ENCODE results near the gene ADAR.

Gene ADAR

DNA sequence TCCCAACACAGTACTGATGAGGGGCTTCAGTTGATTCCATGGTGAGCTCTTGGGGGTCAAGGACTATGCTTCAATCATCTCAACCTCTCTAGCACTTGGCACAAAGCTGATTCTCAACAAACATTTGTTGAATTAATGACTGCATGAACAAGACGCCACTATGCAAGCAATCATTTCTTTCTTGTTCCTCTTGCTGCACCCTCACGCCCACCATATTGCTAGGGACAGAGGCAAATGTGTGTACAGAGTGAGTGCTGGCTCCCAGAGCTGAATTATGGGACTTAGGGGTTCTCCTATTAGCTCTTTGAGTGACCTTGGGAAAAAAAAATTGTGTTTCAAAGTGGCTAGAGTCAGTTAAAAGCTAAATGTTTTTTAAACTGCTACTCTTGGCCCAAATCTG is 2.5 kb downstream of the ADAR start:
- Histone ChIP-seq H4K20me1 (peaks cover 86% of the 10 kb centered on the region), H3K27ac (no peak overlapping the region), H3K4me1 (peaks cover 59% of the 10 kb centered on the region), H3K4me3 (no peak overlapping the region), H3K9ac (no peak overlapping the region), H3K4me2 (peak overlapping the region; percentile 20; the same call in 1 of the 2 replicates), H3K9me3 (no peaks in the 10 kb centered on the region), H3K36me3 (peaks cover 60% of the 10 kb centered on the region), H3K27me3 (no peaks in the 10 kb centered on the region)
- no peak for TF ChIP-seq Cebpa-rat (IDR thresholded peaks at IDR 0.05)

DNA sequence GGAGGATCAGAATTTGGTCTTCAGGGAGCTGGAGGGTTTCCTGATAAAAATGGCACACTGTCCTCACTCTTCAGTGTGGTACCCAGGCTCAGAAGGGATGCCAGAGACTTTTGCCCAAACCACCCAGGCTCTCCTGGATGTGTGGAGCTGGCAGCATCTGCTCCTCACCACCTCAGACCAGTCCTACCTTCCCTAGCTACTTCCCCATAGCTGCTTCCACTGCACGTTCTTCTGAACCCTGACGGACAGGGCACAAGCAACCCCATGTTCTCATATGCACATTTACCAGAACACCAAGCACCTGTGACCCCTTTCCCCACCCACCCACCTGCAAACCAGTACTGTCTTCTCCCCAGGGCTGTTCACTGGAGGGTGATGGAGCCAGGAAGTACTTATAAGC is 4.7 kb downstream of the ADAR start:
- Histone ChIP-seq H3K4me3 (no peak overlapping the region), H3K9me3 (no peaks in the 10 kb centered on the region), H3K36me3 (peaks cover 82% of the 10 kb centered on the region), H3K4me2 (peak overlapping the region; percentile 26; the same call in 1 of the 2 replicates), H4K20me1 (peaks cover 95% of the 10 kb centered on the region), H3K4me1 (peaks cover 42% of the 10 kb centered on the region), H3K9ac (no peak overlapping the region), H3K27me3 (no peaks in the 10 kb centered on the region), H3K27ac (no peak overlapping the region)
- no peak for TF ChIP-seq Cebpa-rat (IDR thresholded peaks at IDR 0.05)

DNA sequence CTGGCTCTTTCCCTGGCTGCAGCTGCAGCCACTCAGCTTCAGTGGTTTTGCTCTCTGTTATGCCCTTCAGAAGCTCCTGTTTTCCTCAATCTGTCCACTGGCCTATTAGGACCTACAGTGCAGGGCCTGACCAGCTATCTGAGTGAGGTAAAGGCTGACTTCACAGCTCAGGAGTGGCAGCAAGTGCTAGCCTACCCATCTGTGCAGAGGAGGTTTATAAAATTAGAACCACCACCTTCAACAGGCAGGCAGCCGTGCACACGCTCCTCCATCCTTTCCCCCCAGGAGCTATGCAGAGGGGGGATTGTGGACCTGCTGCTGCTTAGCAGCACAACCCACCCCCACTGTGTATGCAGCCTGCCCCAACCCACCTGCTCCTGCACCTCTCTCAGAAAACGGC is 8.3 kb downstream of the ADAR start:
- Histone ChIP-seq H4K20me1 (peaks cover 100% of the 10 kb centered on the region), H3K27me3 (no peaks in the 10 kb centered on the region), H3K4me2 (no peak overlapping the region), H3K9ac (no peak overlapping the region), H3K4me3 (no peak overlapping the region), H3K4me1 (peaks cover 17% of the 10 kb centered on the region), H3K27ac (no peak overlapping the region), H3K36me3 (peaks cover 98% of the 10 kb centered on the region), H3K9me3 (no peaks in the 10 kb centered on the region)
- TF ChIP-seq Cebpa-rat (IDR thresholded peaks at IDR 0.05), result no peak

DNA sequence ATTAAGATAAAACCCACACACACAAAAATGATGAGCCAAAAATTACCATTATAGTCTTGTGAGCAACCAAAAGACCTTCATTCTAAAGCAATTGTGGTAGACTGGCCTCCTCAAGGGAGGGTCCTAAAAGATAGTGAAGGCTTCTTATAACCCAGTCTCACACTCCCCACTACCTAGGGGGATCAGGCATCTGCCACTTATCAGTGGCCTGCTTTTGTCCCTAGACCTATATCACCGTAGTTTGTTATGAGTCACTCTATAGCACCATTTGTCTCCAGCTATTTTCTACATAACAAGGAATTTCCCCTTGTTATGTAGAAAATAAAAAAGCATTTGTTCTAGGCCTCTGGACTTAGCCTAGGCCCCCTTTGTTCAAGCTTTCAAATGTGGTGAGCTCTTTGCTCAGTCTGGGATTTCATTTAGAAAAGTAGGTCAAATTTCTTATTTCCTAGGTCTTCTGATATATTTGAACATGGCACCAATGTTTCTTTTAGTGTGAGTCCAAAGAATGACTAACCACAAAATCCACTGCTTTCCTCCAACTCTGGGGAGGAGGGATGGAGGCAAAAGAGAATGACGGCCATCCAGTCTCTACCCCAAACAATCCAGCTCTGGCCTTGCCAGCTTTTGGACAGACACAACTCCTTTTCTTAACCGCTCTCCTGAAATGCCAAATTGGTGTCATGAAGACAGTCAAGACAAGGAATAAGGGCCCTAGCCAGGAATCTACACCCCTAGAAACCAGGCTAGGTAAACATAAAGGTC is 8.9 kb downstream of the ADAR start:
- H3K4me3 ChIP-seq, result no peak overlapping the region

DNA sequence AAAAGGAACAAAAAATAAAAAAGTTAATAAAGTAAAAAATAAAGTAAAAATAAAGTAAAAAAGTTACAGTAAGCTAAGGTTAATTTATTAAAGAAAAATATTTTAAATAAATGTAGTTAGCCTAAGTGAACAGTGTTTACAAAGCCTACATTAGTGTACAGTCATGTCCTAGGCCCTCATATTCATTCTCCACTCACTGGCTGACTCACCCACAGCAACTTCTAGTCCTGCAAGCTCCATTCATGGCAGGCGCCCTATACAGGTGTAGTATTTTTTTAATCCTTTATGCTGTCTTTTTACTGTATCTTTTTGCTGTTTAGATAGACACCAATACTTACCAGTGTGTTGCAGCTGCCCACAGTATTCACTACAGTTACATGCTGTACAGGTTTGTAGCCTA is 12.4 kb downstream of the ADAR start:
- H3K4me3 ChIP-seq, result no peak overlapping the region
- peaks cover 99% of the 10 kb centered on the region for H4K20me1 ChIP-seq

More for the DNA sequence above, 8.9 kb downstream of the ADAR start:
- Histone ChIP-seq H3K27me3 (no peaks in the 10 kb centered on the region), H3K9ac (no peak overlapping the region), H3K9me3 (no peaks in the 10 kb centered on the region), H3K4me2 (no peak overlapping the region), H3K27ac (no peak overlapping the region), H4K20me1 (peaks cover 100% of the 10 kb centered on the region), H3K4me1 (peaks cover 11% of the 10 kb centered on the region), H3K36me3 (peaks cover 99% of the 10 kb centered on the region)
- TF ChIP-seq Cebpa-rat (IDR thresholded peaks at IDR 0.05), result no peak

DNA sequence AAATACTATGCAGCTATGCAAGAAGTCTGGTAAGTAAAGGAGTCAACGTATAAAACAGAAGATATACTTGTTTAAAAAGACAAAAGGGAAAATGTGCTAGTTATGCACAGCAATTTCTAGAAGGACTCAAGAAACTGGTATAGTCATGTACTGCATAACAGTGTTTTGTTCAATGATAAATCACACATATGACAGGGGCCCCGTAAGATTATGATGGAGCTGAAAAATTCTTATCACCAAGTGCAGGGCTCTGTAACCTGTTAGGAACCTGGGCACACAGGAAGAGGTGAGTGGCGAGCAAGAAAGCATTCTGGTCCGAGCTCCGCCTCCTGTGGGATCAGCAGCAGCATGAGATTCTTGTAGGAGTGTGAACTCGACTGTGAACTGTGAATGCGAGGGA is 13.2 kb downstream of the ADAR start:
- no peaks in the 10 kb centered on the region for H3K9me3 ChIP-seq

More for the DNA sequence above, 12.4 kb downstream of the ADAR start:
- Histone ChIP-seq H3K36me3 (peaks cover 99% of the 10 kb centered on the region), H3K9ac (no peak overlapping the region), H3K9me3 (no peaks in the 10 kb centered on the region), H3K4me2 (no peak overlapping the region), H3K27me3 (no peaks in the 10 kb centered on the region), H3K4me1 (no peaks in the 10 kb centered on the region), H3K27ac (no peak overlapping the region)
- no peak for TF ChIP-seq Cebpa-rat (IDR thresholded peaks at IDR 0.05)

DNA sequence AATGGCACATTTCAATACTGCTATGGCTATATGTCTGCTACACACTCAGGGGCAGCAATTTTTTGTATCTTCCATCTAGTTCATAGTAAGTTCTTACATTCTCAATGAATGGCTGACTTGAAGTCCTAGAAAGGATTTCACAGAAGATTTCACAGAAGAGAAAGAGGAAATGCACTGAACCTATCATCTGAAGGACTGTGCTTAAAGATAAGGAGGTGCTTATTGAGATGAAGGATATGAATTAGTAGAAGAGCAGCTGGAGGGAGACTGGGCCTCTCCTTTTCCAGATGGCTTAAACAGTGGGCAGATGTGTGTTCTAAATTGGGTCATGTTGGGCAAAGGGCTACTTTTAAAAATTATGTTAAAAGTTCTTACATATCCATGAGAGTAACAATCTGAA is 14.6 kb downstream of the ADAR start:
- Histone ChIP-seq H3K4me1 (no peaks in the 10 kb centered on the region), H3K27ac (no peak overlapping the region), H3K9ac (no peak overlapping the region), H3K9me3 (no peaks in the 10 kb centered on the region), H3K27me3 (no peaks in the 10 kb centered on the region), H3K4me3 (no peak overlapping the region), H4K20me1 (peaks cover 99% of the 10 kb centered on the region), H3K36me3 (peaks cover 99% of the 10 kb centered on the region), H3K4me2 (no peak overlapping the region)
- TF ChIP-seq Cebpa-rat (IDR thresholded peaks at IDR 0.05), result no peak

More for the DNA sequence above, 13.2 kb downstream of the ADAR start:
- TF ChIP-seq Cebpa-rat (IDR thresholded peaks at IDR 0.05), result no peak
- H3K36me3 ChIP-seq, result peaks cover 99% of the 10 kb centered on the region
- no peaks in the 10 kb centered on the region for H3K27me3 ChIP-seq
- H3K4me1 ChIP-seq, result no peaks in the 10 kb centered on the region
- H3K4me2 ChIP-seq, result no peak overlapping the region
- H3K9ac ChIP-seq, result no peak overlapping the region
- H3K27ac ChIP-seq, result no peak overlapping the region
- peaks cover 99% of the 10 kb centered on the region for H4K20me1 ChIP-seq
- H3K4me3 ChIP-seq, result no peak overlapping the region

DNA sequence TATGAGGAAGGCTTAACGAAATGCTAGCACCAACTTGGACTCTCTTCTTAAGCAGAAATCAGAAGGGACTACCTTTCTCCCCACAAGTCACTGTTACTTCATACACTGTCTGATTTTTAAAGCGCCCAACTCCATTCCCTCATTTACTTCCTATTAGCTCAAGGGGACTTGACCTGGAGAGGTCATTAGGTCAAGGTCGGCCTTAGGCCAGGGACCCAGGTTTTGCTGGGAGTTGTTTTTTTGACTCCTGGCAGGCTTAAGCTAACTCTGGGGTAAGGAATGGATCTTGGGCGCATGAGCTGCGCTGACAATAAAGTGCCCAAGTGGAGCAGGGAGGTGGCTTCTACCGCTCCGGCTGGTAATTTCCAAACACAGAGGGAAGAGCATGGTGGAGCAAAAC is 16.8 kb downstream of the ADAR start:
- Histone ChIP-seq H3K4me3 (no peak overlapping the region), H3K27ac (no peak overlapping the region), H3K9ac (no peak overlapping the region), H3K4me2 (no peak overlapping the region), H3K36me3 (peaks cover 99% of the 10 kb centered on the region), H3K4me1 (no peaks in the 10 kb centered on the region), H3K27me3 (no peaks in the 10 kb centered on the region), H3K9me3 (no peaks in the 10 kb centered on the region), H4K20me1 (peaks cover 99% of the 10 kb centered on the region)
- no peak for TF ChIP-seq Cebpa-rat (IDR thresholded peaks at IDR 0.05)

DNA sequence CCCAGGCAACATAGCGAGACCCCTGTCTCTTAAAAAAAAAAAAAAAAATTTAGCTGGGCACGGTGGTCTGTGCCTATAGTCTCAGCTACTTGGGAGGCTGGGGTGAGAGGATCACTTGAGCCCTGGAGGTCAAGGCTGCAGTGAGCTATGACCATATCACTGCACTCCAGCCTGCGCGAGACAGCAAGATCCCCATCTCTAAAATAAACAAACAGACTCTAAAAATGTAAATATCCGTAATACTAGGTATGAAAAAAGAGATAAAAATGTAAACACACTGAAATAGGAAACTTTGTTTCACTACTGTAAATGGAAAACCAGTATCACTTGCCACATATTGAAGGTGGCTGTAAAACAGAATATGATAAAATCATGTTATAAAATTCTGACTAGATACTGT is 17.2 kb downstream of the ADAR start:
- Histone ChIP-seq H3K9ac (no peak overlapping the region), H4K20me1 (peaks cover 99% of the 10 kb centered on the region), H3K4me1 (no peaks in the 10 kb centered on the region), H3K4me2 (no peak overlapping the region), H3K36me3 (peaks cover 99% of the 10 kb centered on the region), H3K9me3 (no peaks in the 10 kb centered on the region), H3K27me3 (no peaks in the 10 kb centered on the region), H3K4me3 (no peak overlapping the region), H3K27ac (no peak overlapping the region)
- TF ChIP-seq Cebpa-rat (IDR thresholded peaks at IDR 0.05), result no peak

DNA sequence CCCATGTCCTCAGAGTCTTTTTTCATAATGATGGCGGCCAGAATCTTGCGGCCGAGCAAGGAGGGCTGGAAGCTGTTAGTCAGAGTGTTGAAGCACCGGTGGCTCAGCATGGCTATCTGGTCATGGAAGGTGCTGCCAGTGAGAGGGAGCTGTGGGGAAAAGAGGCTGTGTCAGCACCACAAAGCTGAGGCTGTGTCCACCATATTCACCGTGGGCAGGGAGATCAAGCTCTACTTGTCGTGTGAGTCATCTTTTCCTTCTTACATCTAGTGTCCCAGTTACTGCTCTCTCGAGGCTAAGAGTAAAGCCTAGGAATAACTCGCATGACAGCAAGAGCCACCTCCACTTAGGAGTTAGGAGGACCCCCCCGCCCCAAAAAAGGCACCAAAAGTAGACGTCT is 18.2 kb downstream of the ADAR start:
- H3K4me2 ChIP-seq, result no peak overlapping the region
- peaks cover 100% of the 10 kb centered on the region for H3K36me3 ChIP-seq
- H3K9ac ChIP-seq, result no peak overlapping the region
- no peak overlapping the region for H3K4me3 ChIP-seq
- no peak overlapping the region for H3K27ac ChIP-seq
- no peaks in the 10 kb centered on the region for H3K27me3 ChIP-seq
- no peaks in the 10 kb centered on the region for H3K4me1 ChIP-seq
- no peak for TF ChIP-seq Cebpa-rat (IDR thresholded peaks at IDR 0.05)
- no peaks in the 10 kb centered on the region for H3K9me3 ChIP-seq
- H4K20me1 ChIP-seq, result peaks cover 97% of the 10 kb centered on the region
